ENCODE results near the gene ARRDC3.
"Not testable (repeated sequence)": the region's sequence is repeated elsewhere in the genome, so short reads cannot be mapped to it uniquely, and the experiment has no call there.

ARRDC3 gene

DNA sequence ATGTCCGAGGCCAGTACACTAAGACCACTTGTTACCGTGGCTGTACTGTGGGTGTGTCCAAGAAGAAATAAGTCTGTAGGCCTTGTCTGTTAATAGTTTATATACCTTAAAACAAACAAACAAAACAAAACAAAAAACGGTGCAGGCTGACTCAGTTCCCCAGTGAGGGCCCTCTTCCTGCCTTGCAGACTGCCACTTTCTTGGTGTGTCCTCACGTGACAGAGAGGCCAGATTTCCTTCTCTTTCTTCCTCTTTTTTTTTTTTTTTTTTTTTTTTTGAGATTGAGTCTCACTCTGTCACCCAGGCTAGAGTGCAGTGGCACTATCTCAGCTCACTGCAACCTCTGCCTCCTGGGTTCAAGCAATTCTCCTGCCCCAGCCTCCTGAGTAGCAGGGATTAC is 28.2 kb downstream of the ARRDC3 start:
- H3K27ac ChIP-seq (ENCODE audit: low read length); H3K4me3 ChIP-seq (ENCODE audit: low read length); H3K36me3 ChIP-seq (ENCODE audit: insufficient read depth, low read depth, low read length); H3K4me1 ChIP-seq (ENCODE audit: insufficient read depth, low read length); H3K27me3 ChIP-seq (ENCODE audit: insufficient read depth, low read length); H3K9me3 ChIP-seq (ENCODE audit: insufficient read depth, low read depth, low read length); H3K9ac ChIP-seq (ENCODE audit: low read depth, low read length): not testable (repeated sequence)

- peaks cover 4% of the 10 kb centered on the region for H3K4me1 ChIP-seq (ENCODE audit: insufficient read depth, low read length)
Observed at GRCh38 chr5:91352831-91353695, 30.1 kb downstream of the ARRDC3 start.

DNA sequence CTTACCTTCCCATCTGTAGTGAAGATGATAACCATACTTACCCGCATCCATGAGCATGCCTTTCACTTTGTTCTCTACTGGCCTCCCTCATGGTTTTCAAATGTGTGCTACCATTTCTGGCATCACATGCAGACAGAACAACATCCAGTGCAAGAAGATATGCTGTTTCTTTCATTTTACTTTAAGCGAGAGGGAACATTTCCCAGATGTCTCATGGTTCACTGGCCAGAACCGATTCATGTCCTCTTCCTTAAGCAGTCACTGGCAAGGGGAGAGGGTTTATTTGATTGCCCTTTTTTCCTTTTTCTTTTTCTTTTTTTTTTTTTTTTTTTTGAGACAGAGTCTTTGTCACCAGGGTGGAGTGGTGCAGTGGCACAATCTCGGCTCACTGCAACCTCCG is 37.7 kb downstream of the ARRDC3 start:
- no peak overlapping the region for H3K27ac ChIP-seq (ENCODE audit: low read length)
- H3K9me3 ChIP-seq (ENCODE audit: insufficient read depth, low read depth, low read length), result peaks cover 7% of the 10 kb centered on the region; the same call in 1 of the 2 replicates
- no peak overlapping the region for H3K4me3 ChIP-seq (ENCODE audit: low read length)
- H3K4me1 ChIP-seq (ENCODE audit: insufficient read depth, low read length), result no peaks in the 10 kb centered on the region
- H3K36me3 ChIP-seq (ENCODE audit: insufficient read depth, low read depth, low read length), result no peaks in the 10 kb centered on the region
- no peak overlapping the region for H3K9ac ChIP-seq (ENCODE audit: low read depth, low read length)
- H3K27me3 ChIP-seq (ENCODE audit: insufficient read depth, low read length), result no peaks in the 10 kb centered on the region

More at GRCh38 chr5:91352831-91353695, 30.1 kb downstream of the ARRDC3 start:
- Histone ChIP-seq H3K36me3 (ENCODE audit: insufficient read depth, low read depth, low read length) (no peaks in the 10 kb centered on the region), H3K9me3 (ENCODE audit: insufficient read depth, low read depth, low read length) (no peaks in the 10 kb centered on the region), H3K4me3 (ENCODE audit: low read length) (no peak overlapping the region), H3K27ac (ENCODE audit: low read length) (no peak overlapping the region), H3K9ac (ENCODE audit: low read depth, low read length) (no peak overlapping the region), H3K27me3 (ENCODE audit: insufficient read depth, low read length) (no peaks in the 10 kb centered on the region)

- H3K36me3 ChIP-seq (ENCODE audit: insufficient read depth, low read depth, low read length); H3K9me3 ChIP-seq (ENCODE audit: insufficient read depth, low read depth, low read length); H3K27me3 ChIP-seq (ENCODE audit: insufficient read depth, low read length); H3K4me3 ChIP-seq (ENCODE audit: low read length); H3K9ac ChIP-seq (ENCODE audit: low read depth, low read length); H3K27ac ChIP-seq (ENCODE audit: low read length); H3K4me1 ChIP-seq (ENCODE audit: insufficient read depth, low read length): not testable (repeated sequence)
Observed at GRCh38 chr5:91344661-91345200, 38.4 kb downstream of the ARRDC3 start.

DNA sequence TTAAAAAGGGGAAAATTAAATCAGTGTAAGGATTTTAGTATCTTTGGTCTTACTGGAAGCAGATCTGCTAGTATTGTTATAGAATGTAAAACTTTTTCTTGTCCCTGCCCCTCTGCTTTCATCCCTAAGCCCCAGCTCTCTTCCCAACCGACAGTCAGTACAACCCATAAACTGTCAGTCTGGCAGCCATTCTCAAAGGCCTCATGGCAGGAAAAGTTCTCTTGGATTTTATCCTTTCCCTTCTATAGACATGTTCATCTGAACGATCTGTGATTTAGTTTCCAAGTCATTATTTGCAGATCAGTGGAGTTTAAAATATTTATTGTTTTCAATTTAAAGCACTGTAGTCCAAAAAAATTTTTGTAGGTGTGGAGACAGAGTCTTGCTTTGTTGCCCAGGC is 39.2 kb downstream of the ARRDC3 start:
- Histone ChIP-seq H3K4me1 (ENCODE audit: insufficient read depth, low read length) (peaks cover 8% of the 10 kb centered on the region; the same call in 1 of the 2 replicates), H3K9ac (ENCODE audit: low read depth, low read length) (no peak overlapping the region), H3K9me3 (ENCODE audit: insufficient read depth, low read depth, low read length) (peaks cover 7% of the 10 kb centered on the region; the same call in 1 of the 2 replicates), H3K4me3 (ENCODE audit: low read length) (no peak overlapping the region), H3K27me3 (ENCODE audit: insufficient read depth, low read length) (no peaks in the 10 kb centered on the region), H3K36me3 (ENCODE audit: insufficient read depth, low read depth, low read length) (no peaks in the 10 kb centered on the region), H3K27ac (ENCODE audit: low read length) (no peak overlapping the region)

DNA sequence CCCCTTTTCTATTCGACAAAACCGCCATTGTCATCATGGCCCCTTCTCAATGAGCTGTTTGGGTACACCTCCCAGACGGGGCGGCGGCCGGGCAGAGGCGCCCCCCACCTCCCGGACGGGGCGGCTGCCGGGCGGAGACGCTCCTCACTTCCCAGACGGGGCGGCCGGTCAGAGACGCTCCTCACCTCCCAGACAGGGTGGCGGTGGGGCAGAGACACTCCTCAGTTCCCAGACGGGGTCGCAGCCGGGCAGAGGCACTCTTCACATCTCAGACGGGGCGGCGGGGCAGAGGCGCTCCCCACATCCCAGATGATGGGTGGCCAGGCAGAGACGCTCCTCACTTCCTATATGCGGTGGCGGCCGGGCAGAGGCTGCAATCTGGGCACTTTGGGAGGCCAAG is 40.2 kb downstream of the ARRDC3 start:
- H3K9ac ChIP-seq (ENCODE audit: low read depth, low read length), result not testable (repeated sequence)

DNA sequence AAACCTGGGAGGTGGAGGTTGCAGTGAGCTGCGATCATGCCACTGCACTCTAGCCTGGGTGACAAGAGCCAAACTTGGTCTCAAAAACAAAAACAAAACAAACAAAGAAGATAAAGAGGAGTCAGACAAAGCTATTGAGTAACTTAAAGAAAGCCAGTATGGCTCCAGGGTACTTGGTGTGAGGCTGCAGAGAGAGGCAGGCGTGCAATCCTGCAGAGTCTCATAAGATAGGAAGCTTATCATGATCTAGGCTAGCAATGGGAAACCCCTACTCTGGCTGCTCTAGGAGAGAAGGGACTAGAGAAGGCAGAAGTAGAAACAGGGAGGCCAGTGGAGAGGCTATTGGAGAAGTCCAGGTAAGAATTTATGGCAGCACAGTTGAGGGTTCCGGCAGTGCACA is 42.0 kb downstream of the ARRDC3 start:
- no peaks in the 10 kb centered on the region for H3K27me3 ChIP-seq (ENCODE audit: insufficient read depth, low read length)
- H3K9me3 ChIP-seq (ENCODE audit: insufficient read depth, low read depth, low read length), result peaks cover 7% of the 10 kb centered on the region; the same call in 1 of the 2 replicates
- peaks cover 8% of the 10 kb centered on the region; the same call in 1 of the 2 replicates for H3K4me1 ChIP-seq (ENCODE audit: insufficient read depth, low read length)
- no peak overlapping the region for H3K4me3 ChIP-seq (ENCODE audit: low read length)
- H3K27ac ChIP-seq (ENCODE audit: low read length), result no peak overlapping the region
- no peaks in the 10 kb centered on the region for H3K36me3 ChIP-seq (ENCODE audit: insufficient read depth, low read depth, low read length)
- H3K9ac ChIP-seq (ENCODE audit: low read depth, low read length), result no peak overlapping the region

More for the DNA sequence above, 40.2 kb downstream of the ARRDC3 start:
- not testable (repeated sequence) for H3K36me3 ChIP-seq (ENCODE audit: insufficient read depth, low read depth, low read length); H3K4me1 ChIP-seq (ENCODE audit: insufficient read depth, low read length); H3K27me3 ChIP-seq (ENCODE audit: insufficient read depth, low read length); H3K4me3 ChIP-seq (ENCODE audit: low read length); H3K27ac ChIP-seq (ENCODE audit: low read length); H3K9me3 ChIP-seq (ENCODE audit: insufficient read depth, low read depth, low read length)

DNA sequence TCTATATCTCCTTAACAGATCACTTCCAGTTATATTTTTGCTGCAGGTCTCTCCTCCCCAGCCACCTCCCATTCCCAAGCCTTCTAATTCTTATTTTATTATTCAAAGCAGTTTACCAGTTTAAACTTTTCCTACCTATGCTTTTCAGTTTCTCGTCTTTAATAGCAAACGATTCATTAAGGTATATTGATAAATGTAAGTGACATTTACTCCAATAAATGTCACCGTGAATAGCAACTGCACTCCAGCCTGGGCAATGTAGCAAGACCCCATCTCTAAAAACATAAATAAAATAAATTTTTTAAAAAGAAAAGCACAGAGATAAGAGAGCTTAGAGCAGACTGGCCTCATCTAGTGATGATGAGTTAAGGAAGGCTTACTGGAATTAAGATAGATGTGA is 42.6 kb downstream of the ARRDC3 start:
- peak overlapping the region; percentile 28; the same call in 1 of the 2 replicates for H3K9ac ChIP-seq (ENCODE audit: low read depth, low read length)
- no peaks in the 10 kb centered on the region for H3K27me3 ChIP-seq (ENCODE audit: insufficient read depth, low read length)
- peaks cover 7% of the 10 kb centered on the region; the same call in 1 of the 2 replicates for H3K9me3 ChIP-seq (ENCODE audit: insufficient read depth, low read depth, low read length)
- H3K4me1 ChIP-seq (ENCODE audit: insufficient read depth, low read length), result peaks cover 8% of the 10 kb centered on the region; the same call in 1 of the 2 replicates
- H3K4me3 ChIP-seq (ENCODE audit: low read length), result no peak overlapping the region
- H3K27ac ChIP-seq (ENCODE audit: low read length), result no peak overlapping the region
- H3K36me3 ChIP-seq (ENCODE audit: insufficient read depth, low read depth, low read length), result no peaks in the 10 kb centered on the region

DNA sequence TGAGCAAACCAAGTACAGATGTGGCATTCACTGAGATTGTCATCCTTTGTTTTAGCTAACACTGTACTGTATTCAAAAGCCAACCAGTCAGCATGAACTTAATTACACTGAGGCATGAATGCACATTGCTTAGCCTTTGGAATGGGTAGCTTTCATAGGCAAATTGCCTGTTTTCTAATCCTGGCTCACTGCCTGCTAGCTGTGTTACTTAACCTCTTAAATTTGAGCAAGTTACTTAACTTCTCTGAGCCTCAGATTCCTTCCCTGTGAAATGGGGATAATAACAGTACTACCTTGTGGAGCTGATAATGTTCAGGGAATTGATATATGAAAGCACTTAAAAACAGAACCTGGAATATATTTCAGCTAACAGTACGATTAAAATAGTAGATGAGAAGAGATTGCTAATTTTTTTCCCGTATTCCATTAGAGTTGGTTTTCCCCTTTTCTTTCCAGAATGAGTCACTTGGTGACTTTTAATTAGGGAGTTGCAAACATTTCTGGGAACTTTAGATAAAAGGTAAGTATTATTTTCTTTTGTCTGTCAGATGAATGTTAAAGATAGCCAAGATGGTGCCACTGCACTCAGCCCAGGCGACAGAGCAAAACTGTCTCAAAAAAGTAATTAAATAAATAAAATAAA is 43.9 kb downstream of the ARRDC3 start:
- Histone ChIP-seq H3K9me3 (ENCODE audit: insufficient read depth, low read depth, low read length) (peaks cover 7% of the 10 kb centered on the region; the same call in 1 of the 2 replicates), H3K4me1 (ENCODE audit: insufficient read depth, low read length) (peaks cover 8% of the 10 kb centered on the region; the same call in 1 of the 2 replicates), H3K27ac (ENCODE audit: low read length) (no peak overlapping the region), H3K4me3 (ENCODE audit: low read length) (0 out of 2 replicates have a peak overlapping the region, but pooled peaks have one; percentile 3), H3K36me3 (ENCODE audit: insufficient read depth, low read depth, low read length) (no peaks in the 10 kb centered on the region), H3K27me3 (ENCODE audit: insufficient read depth, low read length) (no peaks in the 10 kb centered on the region), H3K9ac (ENCODE audit: low read depth, low read length) (no peak overlapping the region)

DNA sequence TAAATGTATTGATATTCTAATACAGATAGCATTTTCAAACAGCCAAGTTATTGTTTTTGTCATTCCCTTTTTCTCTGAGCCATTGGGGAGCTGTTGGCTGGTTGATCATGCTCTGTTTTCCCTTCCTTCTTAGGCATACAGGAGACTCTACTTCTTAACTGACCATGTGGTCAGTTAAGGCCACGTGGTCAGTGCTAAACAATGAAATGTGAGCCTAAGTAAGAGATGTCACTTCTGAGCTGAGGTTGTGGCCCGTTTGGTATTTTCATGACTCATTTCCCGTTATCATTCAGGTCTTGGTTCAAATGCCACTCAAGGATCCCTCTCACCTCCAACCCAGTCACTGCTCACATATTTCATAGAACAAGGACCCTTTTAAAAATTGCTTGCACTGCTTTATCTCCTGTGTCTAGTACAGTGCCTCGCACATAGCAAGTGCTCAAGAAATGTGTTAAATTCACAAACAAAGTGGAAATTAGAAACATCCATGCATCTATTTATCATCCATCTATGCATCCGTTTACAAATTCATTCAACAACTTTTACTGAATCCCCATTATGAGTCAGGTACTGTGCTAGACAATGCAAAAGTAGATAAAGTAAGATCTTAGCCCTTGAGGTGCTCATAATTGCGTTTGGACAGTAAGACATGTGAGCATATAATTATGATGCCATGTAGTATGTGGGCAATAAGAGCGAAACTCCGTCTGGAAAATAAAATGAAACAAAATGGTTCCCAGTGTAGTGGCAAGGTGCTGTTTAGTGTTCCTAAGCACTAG is 50.7 kb downstream of the ARRDC3 start:
- H3K4me1 ChIP-seq (ENCODE audit: insufficient read depth, low read length), result no peaks in the 10 kb centered on the region; the same call in 1 of the 2 replicates
- no peak overlapping the region for H3K9ac ChIP-seq (ENCODE audit: low read depth, low read length)
- no peak overlapping the region for H3K4me3 ChIP-seq (ENCODE audit: low read length)
- H3K9me3 ChIP-seq (ENCODE audit: insufficient read depth, low read depth, low read length), result no peaks in the 10 kb centered on the region
- H3K27me3 ChIP-seq (ENCODE audit: insufficient read depth, low read length), result no peaks in the 10 kb centered on the region
- no peaks in the 10 kb centered on the region for H3K36me3 ChIP-seq (ENCODE audit: insufficient read depth, low read depth, low read length)
- no peak overlapping the region for H3K27ac ChIP-seq (ENCODE audit: low read length)

- Histone ChIP-seq H3K36me3 (ENCODE audit: insufficient read depth, low read depth, low read length) (no peaks in the 10 kb centered on the region), H3K27ac (ENCODE audit: low read length) (no peak overlapping the region), H3K4me3 (ENCODE audit: low read length) (no peak overlapping the region), H3K27me3 (ENCODE audit: insufficient read depth, low read length) (no peaks in the 10 kb centered on the region), H3K9me3 (ENCODE audit: insufficient read depth, low read depth, low read length) (no peaks in the 10 kb centered on the region), H3K4me1 (ENCODE audit: insufficient read depth, low read length) (no peaks in the 10 kb centered on the region; the same call in 1 of the 2 replicates), H3K9ac (ENCODE audit: low read depth, low read length) (no peak overlapping the region)
Observed at GRCh38 chr5:91331705-91332104, 51.4 kb downstream of the ARRDC3 start.

Measured in iPS-20b (cell line).